ENCODE data around the gene ZNF783.
"Not testable (repeated sequence)": the region's sequence is repeated elsewhere in the genome, so short reads cannot be mapped to it uniquely, and the experiment has no call there.

ZNF783 gene

GRCh38 chr7:149330914-149331567 lies 69.0 kb downstream of the ZNF783 start:
- DNase-seq (ENCODE audit: low spot score), result no peak

DNA sequence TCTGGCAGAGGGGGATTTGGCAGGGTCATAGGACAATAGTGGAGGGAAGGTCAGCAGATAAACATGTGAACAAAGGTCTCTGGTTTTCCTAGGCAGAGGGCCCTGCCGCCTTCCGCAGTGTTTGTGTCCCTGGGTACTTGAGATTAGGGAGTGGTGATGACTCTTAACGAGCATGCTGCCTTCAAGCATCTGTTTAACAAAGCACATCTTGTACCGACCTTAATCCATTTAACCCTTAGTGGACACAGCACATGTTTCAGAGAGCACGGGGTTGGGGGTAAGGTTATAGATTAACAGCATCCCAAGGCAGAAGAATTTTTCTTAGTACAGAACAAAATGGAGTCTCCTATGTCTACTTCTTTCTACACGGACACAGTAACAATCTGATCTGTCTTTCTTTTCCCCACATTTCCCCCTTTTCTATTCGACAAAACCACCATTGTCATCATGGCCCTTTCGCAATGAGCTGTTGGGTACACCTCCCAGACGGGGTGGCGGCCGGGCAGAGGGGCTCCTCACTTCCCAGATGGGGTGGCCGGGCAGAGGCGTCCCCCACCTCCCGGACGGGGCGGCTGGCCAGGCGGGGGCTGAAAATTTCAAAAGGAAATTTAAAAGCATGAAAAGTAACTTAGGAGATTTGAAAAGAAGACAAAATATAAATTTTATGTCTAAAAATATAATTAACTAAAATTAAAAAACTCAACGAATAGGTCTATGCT lies 70.8 kb downstream of the ZNF783 start:
- DNase-seq (ENCODE audit: low spot score), result not testable (repeated sequence)

GRCh38 chr7:149333321-149333717 lies 71.3 kb downstream of the ZNF783 start:
- DNase-seq (ENCODE audit: low spot score), result no peak

DNA sequence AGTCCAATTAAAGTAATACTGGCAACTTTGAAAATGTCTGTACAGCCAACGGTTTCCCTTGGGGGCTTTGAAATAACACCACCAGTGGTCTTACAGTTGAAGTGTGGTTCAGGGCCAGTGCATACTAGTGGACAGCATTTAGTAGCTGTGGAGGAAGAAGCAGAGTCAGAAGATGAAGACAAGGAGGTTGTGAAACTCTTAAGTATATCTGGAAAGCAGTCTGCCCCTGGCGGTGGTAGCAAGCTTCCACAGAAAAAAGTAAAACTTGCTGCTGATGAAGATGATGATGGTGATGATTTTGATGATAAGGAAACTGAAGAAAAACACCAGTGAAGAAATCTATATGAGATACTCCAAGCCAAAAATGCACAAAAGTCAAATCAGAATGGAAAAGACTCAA lies 72.2 kb downstream of the ZNF783 start:
- no peak for DNase-seq (ENCODE audit: low spot score)

All from putamen (tissue), 1 donor.